ENCODE data around the gene SF3B3. TPM values are rescaled to one million over a fixed set of nuclear protein-coding genes. Genes with fewer than 3 reads are reported as not detected.

SF3B3 gene
- polyA plus RNA-seq, 1 donor (not counting 4 experiments of a cell fraction or from before 2014, with no cell fraction given): 142 TPM

DNA sequence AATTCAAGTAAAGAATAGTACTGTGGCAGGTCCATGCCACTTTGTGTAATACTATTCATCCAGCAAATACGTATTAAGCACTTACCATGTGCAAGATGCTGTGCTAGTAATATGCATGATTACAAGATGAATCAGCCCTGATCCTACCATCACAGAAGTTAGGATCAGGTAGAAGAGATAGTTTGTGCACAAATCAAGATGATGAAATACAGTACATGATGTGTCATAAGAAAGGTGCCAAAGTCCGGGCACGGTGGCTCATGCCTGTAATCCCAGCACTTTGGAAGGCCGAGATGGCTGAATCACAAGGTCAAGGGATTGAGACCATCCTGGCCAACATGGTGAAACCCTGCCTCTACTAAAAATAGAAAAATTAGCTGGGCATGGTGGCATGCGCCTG lies 11.2 kb upstream of the SF3B3 start:
- dilution Hi-C loops (cut with MboI; ENCODE audit: extremely low pct_ligation_motif_present, low sequenced_read_pairs): no loop called here
- Histone ChIP-seq H2AFZ (ENCODE audit: control insufficient read depth, low read length) (no peak overlapping the region), H3K9me1 (ENCODE audit: control insufficient read depth, extremely low read depth, insufficient read depth, low read length) (no peaks in the 10 kb centered on the region), H3K4me1 (ENCODE audit: control insufficient read depth, extremely low read depth, insufficient read depth, low read length) (peaks cover 5% of the 10 kb centered on the region), H3K4me3 (ENCODE audit: control insufficient read depth in 2 of 3, extremely low read depth in 1 of 3, insufficient read depth in 2 of 3, low read depth in 1 of 3, low read length in 3 of 3) (no peak overlapping the region), H3K27ac (ENCODE audit: control insufficient read depth, insufficient read depth, low read length) (no peak overlapping the region), H3K9me3 (ENCODE audit: control insufficient read depth, low read depth, low read length) (no peaks in the 10 kb centered on the region), H3K27me3 (ENCODE audit: control insufficient read depth, extremely low read depth, insufficient read depth, low read length) (no peaks in the 10 kb centered on the region), H3K79me2 (ENCODE audit: control insufficient read depth, insufficient read depth, low read length) (no peaks in the 10 kb centered on the region), H3K9ac (ENCODE audit: control insufficient read depth, extremely low read depth, insufficient read depth, low read length) (no peak overlapping the region), H3K4me2 (ENCODE audit: control insufficient read depth, extremely low read depth, insufficient read depth, low read depth, low read length) (no peak overlapping the region), H3K36me3 (ENCODE audit: control insufficient read depth in 2 of 2, extremely low read depth in 1 of 2, insufficient read depth in 2 of 2, low read length in 2 of 2) (peaks cover 0 to 22% of the 10 kb centered on the region in 2 experiments), H4K20me1 (ENCODE audit: control insufficient read depth, extremely low read depth, insufficient read depth, low read length) (no peaks in the 10 kb centered on the region)
- FAIRE-seq: no peak
- TF ChIP-seq CTCF (optimal IDR thresholded peaks at IDR 0.05 in 1 of 3, IDR thresholded peaks at IDR 0.05 in 1 of 3, conservative IDR thresholded peaks at IDR 0.05 in 1 of 3; ENCODE audit: extremely low read depth in 1 of 3, insufficient read depth in 2 of 3, low read length in 3 of 3) (no peak), EZH2 (IDR thresholded peaks at IDR 0.05; ENCODE audit: low read length) (no peak)
- no peak for DNase-seq (ENCODE audit: low read depth, low spot score)

GRCh38 chr16:70520612-70521297 lies 2.9 kb upstream of the SF3B3 start:
- FAIRE-seq (no peak), DNase-seq (ENCODE audit: low read depth, low spot score) (no peak)
- peaks cover 17% of the 10 kb centered on the region for H3K4me1 ChIP-seq (ENCODE audit: control insufficient read depth, extremely low read depth, insufficient read depth, low read length)
- no peaks in the 10 kb centered on the region for H4K20me1 ChIP-seq (ENCODE audit: control insufficient read depth, extremely low read depth, insufficient read depth, low read length)
- no peak overlapping the region for H3K4me2 ChIP-seq (ENCODE audit: control insufficient read depth, extremely low read depth, insufficient read depth, low read depth, low read length)
- H3K9me1 ChIP-seq (ENCODE audit: control insufficient read depth, extremely low read depth, insufficient read depth, low read length): no peaks in the 10 kb centered on the region
- TF ChIP-seq EZH2 (IDR thresholded peaks at IDR 0.05; ENCODE audit: low read length): no peak
- TF ChIP-seq CTCF (optimal IDR thresholded peaks at IDR 0.05 in 1 of 3, IDR thresholded peaks at IDR 0.05 in 1 of 3, conservative IDR thresholded peaks at IDR 0.05 in 1 of 3; ENCODE audit: extremely low read depth in 1 of 3, insufficient read depth in 2 of 3, low read length in 3 of 3): no peak
- H3K36me3 ChIP-seq (ENCODE audit: control insufficient read depth in 2 of 2, extremely low read depth in 1 of 2, insufficient read depth in 2 of 2, low read length in 2 of 2): peaks cover 4 to 8% of the 10 kb centered on the region in 2 experiments
- H3K27me3 ChIP-seq (ENCODE audit: control insufficient read depth, extremely low read depth, insufficient read depth, low read length): no peaks in the 10 kb centered on the region
- no peak overlapping the region for H3K4me3 ChIP-seq (ENCODE audit: control insufficient read depth in 2 of 3, extremely low read depth in 1 of 3, insufficient read depth in 2 of 3, low read depth in 1 of 3, low read length in 3 of 3)
- no peak overlapping the region for H2AFZ ChIP-seq (ENCODE audit: control insufficient read depth, low read length)
- no peaks in the 10 kb centered on the region for H3K9me3 ChIP-seq (ENCODE audit: control insufficient read depth, low read depth, low read length)
- H3K27ac ChIP-seq (ENCODE audit: control insufficient read depth, insufficient read depth, low read length): no peak overlapping the region
- dilution Hi-C loops (cut with MboI; ENCODE audit: extremely low pct_ligation_motif_present, low sequenced_read_pairs): no loop called here
- H3K79me2 ChIP-seq (ENCODE audit: control insufficient read depth, insufficient read depth, low read length): peaks cover 41% of the 10 kb centered on the region
- H3K9ac ChIP-seq (ENCODE audit: control insufficient read depth, extremely low read depth, insufficient read depth, low read length): no peak overlapping the region
